ENCODE data around the gene REEP6. TPM values are rescaled to one million over a fixed set of nuclear protein-coding genes. Genes with fewer than 3 reads are reported as not detected.

The REEP6 gene
- total RNA-seq, 2 donors from 2014 or later, result 6.9 to 16.6 TPM

DNA sequence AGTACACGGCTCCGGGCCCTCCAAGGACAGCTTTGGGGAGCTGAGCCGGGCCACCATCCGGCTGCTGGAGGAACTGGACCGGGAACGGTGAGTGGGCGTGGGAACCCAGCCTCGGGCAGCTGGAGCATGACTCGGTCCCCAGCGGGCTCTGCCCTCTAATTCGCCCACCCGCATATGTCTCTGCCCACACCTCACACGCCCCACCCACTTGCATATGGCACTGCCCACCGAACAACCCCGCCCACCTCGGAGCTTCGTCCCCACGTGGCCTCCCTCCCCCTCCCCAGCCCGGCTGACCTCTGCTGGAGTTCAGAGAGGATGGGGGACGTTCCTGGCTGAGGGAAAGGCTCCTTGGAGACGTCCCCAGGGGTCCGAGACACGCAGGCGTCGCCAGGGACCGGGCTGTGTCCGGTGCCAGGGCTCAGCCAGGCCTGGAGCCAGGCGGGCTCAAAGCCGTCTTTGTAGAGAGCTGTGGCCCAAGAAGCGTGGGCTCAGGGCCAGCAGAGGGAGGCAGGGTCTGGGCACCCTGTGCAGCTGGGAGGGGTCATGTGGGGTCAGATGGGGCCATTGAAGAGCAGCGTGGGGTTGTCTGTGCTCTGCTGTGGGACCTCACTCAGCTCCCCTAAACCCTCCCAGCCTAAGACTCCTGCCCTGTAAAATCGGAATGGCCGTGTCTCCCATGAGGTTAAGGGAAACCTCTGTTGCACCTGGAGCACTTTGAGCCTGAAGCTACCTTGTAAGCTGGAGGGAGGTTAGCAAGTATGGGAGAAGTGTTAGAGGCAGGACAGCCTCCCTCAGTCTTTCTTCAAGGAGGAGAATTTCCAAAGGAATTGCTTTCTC is 37.2 kb upstream of the REEP6 start:
- TF ChIP-seq CTCF (IDR thresholded peaks at IDR 0.05), result no peak
- TF ChIP-seq POLR2A (IDR thresholded peaks at IDR 0.05), result no peak
- no peaks in the 10 kb centered on the region for H3K9me3 ChIP-seq
- H3K27ac ChIP-seq, result no peak overlapping the region
- DNase-seq (peak in 3 of 4 donors; percentile 26 to 54 (median 53)), ATAC-seq (peak; percentile 30)
- H3K4me3 ChIP-seq, result no peak overlapping the region
- no peaks in the 10 kb centered on the region for H3K36me3 ChIP-seq (replicated peaks in 1 of 2; ENCODE audit: insufficient read depth in 1 of 2, low read depth in 2 of 2)
- peaks cover 43% of the 10 kb centered on the region for H3K4me1 ChIP-seq
- peaks cover 4 to 75% of the 10 kb centered on the region in 2 donors for H3K27me3 ChIP-seq
- intact Hi-C loops (cut with DNase I), result no loop called here
- 14 to 16% methylated on average over 13 to 33 of the region's 33 CpGs for WGBS, 2 donors

DNA sequence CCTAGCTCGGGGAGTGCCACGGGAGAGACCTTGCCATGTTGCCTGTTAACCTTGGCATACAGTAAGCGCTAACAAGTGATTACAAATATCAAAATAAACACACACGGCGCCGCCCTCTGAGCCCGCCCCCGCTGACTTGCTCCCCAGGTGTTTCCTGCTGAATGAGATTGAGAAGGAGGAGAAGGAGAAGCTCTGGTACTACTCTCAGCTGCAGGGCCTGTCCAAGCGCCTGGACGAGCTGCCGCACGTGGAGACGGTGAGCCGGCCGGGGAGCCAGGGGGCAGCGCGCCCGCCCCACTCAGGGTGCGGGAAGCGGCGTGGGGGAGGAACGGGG is 36.0 kb upstream of the REEP6 start:
- Histone ChIP-seq H3K9me3 (no peaks in the 10 kb centered on the region), H3K27ac (no peak overlapping the region), H3K36me3 (replicated peaks in 1 of 2; ENCODE audit: insufficient read depth in 1 of 2, low read depth in 2 of 2) (no peaks in the 10 kb centered on the region), H3K4me1 (peaks cover 43% of the 10 kb centered on the region), H3K27me3 (peaks cover 3 to 63% of the 10 kb centered on the region in 2 donors), H3K4me3 (no peak overlapping the region)
- TF ChIP-seq CTCF (IDR thresholded peaks at IDR 0.05) (no peak), POLR2A (IDR thresholded peaks at IDR 0.05) (no peak)
- ATAC-seq (no peak), DNase-seq (no peak)
- WGBS, 2 donors, result 2 to 3% methylated on average over 8 to 22 of the region's 22 CpGs
- intact Hi-C loops (cut with DNase I), result no loop called here

DNA sequence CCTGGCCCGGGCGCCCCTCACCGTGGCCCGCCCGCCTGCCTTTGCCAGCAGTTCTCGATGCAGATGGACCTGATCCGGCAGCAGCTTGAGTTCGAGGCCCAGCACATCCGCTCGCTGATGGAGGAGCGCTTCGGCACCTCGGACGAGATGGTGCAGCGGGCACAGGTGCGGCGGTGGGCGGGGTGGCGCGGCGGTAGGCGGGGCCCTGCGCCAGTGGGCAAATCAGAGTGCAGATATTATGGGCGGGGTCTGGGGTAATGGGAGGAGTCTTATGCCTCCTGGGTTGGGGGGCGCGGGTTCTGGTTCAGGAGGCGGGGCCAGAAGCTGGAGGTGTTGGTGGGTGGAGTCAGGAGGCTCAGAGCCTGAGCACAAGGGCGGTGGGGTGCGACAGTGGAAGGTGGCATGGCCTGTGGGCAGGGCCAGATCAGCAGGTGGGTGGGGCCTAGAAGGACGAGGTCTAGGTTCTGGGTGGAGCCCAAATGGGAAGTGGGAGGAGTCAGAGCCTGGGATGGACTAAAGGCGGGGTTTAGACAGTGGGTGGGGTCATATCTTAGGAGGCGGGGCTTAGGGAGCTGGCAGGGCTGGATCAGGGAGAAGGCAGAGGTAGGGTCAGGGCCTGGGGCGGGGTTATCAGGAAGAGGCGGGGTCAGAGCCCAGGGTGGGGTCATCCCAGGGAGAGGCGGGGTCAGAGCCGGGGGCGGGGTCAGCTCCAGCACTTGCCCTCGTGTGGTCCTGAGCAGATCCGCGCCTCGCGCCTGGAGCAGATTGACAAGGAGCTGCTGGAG is 35.5 kb upstream of the REEP6 start:
- Histone ChIP-seq H3K36me3 (replicated peaks in 1 of 2; ENCODE audit: insufficient read depth in 1 of 2, low read depth in 2 of 2) (no peaks in the 10 kb centered on the region), H3K4me1 (peaks cover 43% of the 10 kb centered on the region), H3K27ac (no peak overlapping the region), H3K4me3 (no peak overlapping the region), H3K9me3 (no peaks in the 10 kb centered on the region), H3K27me3 (peaks cover 0 to 57% of the 10 kb centered on the region in 2 donors)
- ATAC-seq (peak; percentile 49), DNase-seq (peak; percentile 53 to 68 (median 62))
- intact Hi-C loops (cut with DNase I), result no loop called here
- WGBS, 2 donors, result 4 to 6% methylated on average over 26 to 41 of the region's 42 CpGs
- TF ChIP-seq CTCF (IDR thresholded peaks at IDR 0.05) (no peak), POLR2A (IDR thresholded peaks at IDR 0.05) (no peak)

- Histone ChIP-seq H3K27ac (no peak overlapping the region), H3K9me3 (no peaks in the 10 kb centered on the region), H3K4me1 (peaks cover 43% of the 10 kb centered on the region), H3K27me3 (peaks cover 0 to 49% of the 10 kb centered on the region in 2 donors), H3K4me3 (no peak overlapping the region), H3K36me3 (replicated peaks in 1 of 2; ENCODE audit: insufficient read depth in 1 of 2, low read depth in 2 of 2) (no peaks in the 10 kb centered on the region)
- intact Hi-C loops (cut with DNase I), result no loop called here
- no peak for TF ChIP-seq CTCF (IDR thresholded peaks at IDR 0.05)
- TF ChIP-seq POLR2A (IDR thresholded peaks at IDR 0.05), result no peak
- WGBS, 2 donors, result 16 to 18% methylated on average over 7 to 41 of the region's 43 CpGs
- DNase-seq (no peak), ATAC-seq (peak; percentile 1)
Measured at GRCh38 chr19:1456121-1456900, 34.7 kb upstream of the REEP6 start.

Measured in body of pancreas (tissue), 4 donors.